OCI-LY3 (cell line): ENCODE data around the gene EIPR1.
"Not testable (repeated sequence)": the region's sequence is repeated elsewhere in the genome, so short reads cannot be mapped to it uniquely, and the experiment has no call there.

Source experiments
- H2AFZ ChIP-seq: fragments of 200-600, 300-600 bp; shearing (Covaris generic); 2 replicates; pipeline ENCODE4 v1.6.0; 2014; ENCODE audit warnings: antibody characterized with exemption, low read depth, low read length
- H3K27ac ChIP-seq: fragments of 200-600, 300-600 bp; sonication (generic); 2 replicates; pipeline ENCODE4 v1.5.1; 2014; ENCODE audit warnings: mild to moderate bottlenecking, low read length, moderate library complexity, mixed read lengths
- H3K27me3 ChIP-seq: fragments of 200-600, 300-600 bp; sonication (generic); 2 replicates; pipeline ENCODE4 v1.6.1; 2014; ENCODE audit warnings: low read depth, low read length, mixed read lengths
- H3K36me3 ChIP-seq: fragments of 200-600, 300-600 bp; sonication (generic); replicated peaks from 2 replicates; pipeline ENCODE3; 2014; ENCODE audit warnings: low read depth, low read length, mixed read lengths
- H3K4me1 ChIP-seq: fragments of 300-600, 200-600 bp; sonication (generic); 2 replicates; pipeline ENCODE4 v1.6.1; 2014; ENCODE audit warnings: low read length, mixed read lengths
- H3K4me2 ChIP-seq: fragments of 200-600, 300-600 bp; sonication (generic); 2 replicates; pipeline ENCODE4 v1.6.1; 2014; ENCODE audit warnings: low read length, mixed read lengths
- H3K4me3 ChIP-seq: fragments of 300-600, 200-600 bp; sonication (generic); 2 replicates; pipeline ENCODE4 v1.5.1; 2014; ENCODE audit warnings: antibody characterized with exemption, mild to moderate bottlenecking, low read length, moderate library complexity
- H3K79me2 ChIP-seq: fragments of 300-600, 200-600 bp; shearing (Covaris generic); 2 replicates; pipeline ENCODE4 v1.6.1; 2014; ENCODE audit warnings: mild to moderate bottlenecking, low read length, mixed read lengths
- H3K9ac ChIP-seq: fragments of 300-600, 200-600 bp; shearing (Covaris generic); 2 replicates; pipeline ENCODE4 v1.6.0; 2014; ENCODE audit warnings: mild to moderate bottlenecking, low read length, moderate library complexity
- H3K9me3 ChIP-seq: fragments of 200-600, 300-600 bp; shearing (Covaris generic); 2 replicates; pipeline ENCODE4 v1.6.1; 2014; ENCODE audit warnings: low read length, mixed read lengths; ENCODE audit not compliant: insufficient read depth
- H4K20me1 ChIP-seq: fragments of 200-600, 300-600 bp; sonication (generic); 2 replicates; pipeline ENCODE4 v1.6.1; 2016; ENCODE audit warnings: low read length, mixed read lengths; ENCODE audit not compliant: insufficient read depth
- EZH2phosphoT487 ChIP-seq: fragments of 200-600 bp; shearing (Covaris generic); IDR thresholded peaks from 2 replicates; pipeline ENCODE4 v1.6.1; 2018; ENCODE audit warnings: antibody characterized with exemption, mixed run types, low read depth
- TF ChIP-seq, protein P1 (sequence below): fragments of 200-600, 300-600 bp; sonication (generic); IDR thresholded peaks from 2 replicates; pipeline ENCODE4 v1.5.1; 2014; ENCODE audit warnings: antibody characterized with exemption, low read length, low read depth

Gene EIPR1

DNA sequence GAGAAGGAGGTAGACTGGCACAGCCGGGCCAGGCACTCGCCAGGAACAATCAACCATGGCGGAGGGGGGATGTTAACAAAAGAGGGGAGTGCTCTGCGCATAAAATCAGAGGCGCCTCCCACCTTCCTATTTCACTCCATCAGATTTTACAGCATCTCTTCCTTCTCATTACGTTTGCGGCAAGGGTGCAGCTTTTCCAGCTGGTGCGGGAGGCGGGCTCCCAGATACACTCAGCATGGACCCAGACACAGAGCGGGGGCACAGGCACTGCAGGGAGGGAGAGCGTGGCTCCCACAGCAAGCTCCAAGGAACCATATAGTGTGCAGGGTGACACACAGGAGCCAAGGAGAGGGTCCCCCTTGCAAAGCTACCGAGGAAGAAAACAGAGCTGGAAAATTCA lies 176.3 kb downstream of the EIPR1 start:
- Histone ChIP-seq H3K9ac (no peak overlapping the region), H4K20me1 (0 out of 2 replicates have a peak, but pooled peaks cover 3% of the 10 kb centered on the region)
- TF ChIP-seq, protein P1, sequence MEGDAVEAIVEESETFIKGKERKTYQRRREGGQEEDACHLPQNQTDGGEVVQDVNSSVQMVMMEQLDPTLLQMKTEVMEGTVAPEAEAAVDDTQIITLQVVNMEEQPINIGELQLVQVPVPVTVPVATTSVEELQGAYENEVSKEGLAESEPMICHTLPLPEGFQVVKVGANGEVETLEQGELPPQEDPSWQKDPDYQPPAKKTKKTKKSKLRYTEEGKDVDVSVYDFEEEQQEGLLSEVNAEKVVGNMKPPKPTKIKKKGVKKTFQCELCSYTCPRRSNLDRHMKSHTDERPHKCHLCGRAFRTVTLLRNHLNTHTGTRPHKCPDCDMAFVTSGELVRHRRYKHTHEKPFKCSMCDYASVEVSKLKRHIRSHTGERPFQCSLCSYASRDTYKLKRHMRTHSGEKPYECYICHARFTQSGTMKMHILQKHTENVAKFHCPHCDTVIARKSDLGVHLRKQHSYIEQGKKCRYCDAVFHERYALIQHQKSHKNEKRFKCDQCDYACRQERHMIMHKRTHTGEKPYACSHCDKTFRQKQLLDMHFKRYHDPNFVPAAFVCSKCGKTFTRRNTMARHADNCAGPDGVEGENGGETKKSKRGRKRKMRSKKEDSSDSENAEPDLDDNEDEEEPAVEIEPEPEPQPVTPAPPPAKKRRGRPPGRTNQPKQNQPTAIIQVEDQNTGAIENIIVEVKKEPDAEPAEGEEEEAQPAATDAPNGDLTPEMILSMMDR, result no peak
- TF ChIP-seq EZH2phosphoT487, result no peak

DNA sequence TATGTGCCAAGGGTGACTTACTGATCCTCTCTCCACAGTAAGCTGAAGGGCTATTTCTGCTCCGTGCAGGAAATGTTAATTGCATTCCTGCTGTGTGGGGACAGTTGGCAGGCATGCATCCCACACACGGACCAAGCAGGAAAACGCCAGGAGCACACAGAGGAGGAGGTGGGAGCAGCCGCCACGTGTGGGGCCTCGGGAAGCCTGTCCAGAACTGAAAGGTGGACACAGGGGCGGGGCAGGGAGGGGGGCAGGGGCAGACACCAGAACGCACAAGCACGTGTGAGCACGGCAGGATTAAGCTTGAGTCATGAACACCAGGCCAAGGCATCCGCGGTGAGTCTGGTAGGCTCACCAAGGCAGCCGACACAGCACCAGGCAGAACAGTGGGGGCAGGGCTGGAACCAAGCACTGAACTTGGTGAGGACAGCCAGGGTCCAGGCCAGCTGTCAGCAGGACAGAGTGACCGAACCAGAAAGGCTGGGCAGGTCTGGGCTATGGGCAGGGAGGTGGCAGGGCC lies 177.1 kb downstream of the EIPR1 start:
- H3K9me3 ChIP-seq, result no peaks in the 10 kb centered on the region
- no peaks in the 10 kb centered on the region for H3K79me2 ChIP-seq
- TF ChIP-seq, protein P1, result no peak
- TF ChIP-seq EZH2phosphoT487, result no peak

More for the DNA sequence above, 176.3 kb downstream of the EIPR1 start:
- Histone ChIP-seq H3K36me3 (peaks cover 3% of the 10 kb centered on the region), H3K4me2 (no peak overlapping the region), H3K79me2 (no peaks in the 10 kb centered on the region), H3K27me3 (no peaks in the 10 kb centered on the region), H3K4me3 (no peak overlapping the region), H2AFZ (no peak overlapping the region), H3K4me1 (no peaks in the 10 kb centered on the region), H3K27ac (no peak overlapping the region), H3K9me3 (no peaks in the 10 kb centered on the region)

DNA sequence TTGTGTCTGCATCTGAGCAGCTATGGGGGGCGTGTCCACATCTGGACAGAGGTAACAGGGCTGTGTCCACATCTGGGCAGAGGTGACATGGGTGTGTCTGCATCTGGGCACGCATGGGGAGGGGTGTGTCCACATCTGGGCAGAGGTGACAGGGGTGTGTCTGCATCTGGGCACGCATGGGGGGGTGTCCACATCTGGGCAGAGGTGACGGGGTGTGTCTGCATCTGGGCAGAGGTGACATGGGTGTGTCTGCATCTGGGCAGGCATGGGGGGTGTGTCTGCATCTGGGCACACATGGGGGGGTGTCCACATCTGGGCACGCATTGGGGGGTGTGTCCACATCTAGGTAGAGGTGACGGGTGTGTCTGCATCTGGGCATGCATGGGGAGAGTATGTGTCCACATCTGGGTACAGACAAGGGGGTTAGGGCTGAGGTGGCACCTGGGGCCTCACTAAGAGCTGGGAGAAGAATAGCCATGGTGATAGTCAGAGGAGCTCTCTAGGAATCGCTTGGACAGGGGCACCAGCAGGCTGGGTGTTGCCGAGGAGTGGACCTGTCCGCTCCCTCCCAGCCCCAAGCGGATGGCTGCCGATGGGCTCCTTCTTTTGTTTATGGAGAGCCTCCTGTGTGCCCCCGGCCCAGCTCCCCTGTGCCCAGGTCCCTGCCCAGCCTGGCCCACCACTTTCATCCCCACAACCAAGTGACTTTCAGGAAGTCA lies 177.8 kb downstream of the EIPR1 start:
- H3K36me3 ChIP-seq, result no peaks in the 10 kb centered on the region
- no peaks in the 10 kb centered on the region for H3K9me3 ChIP-seq
- 0 out of 2 replicates have a peak, but pooled peaks cover 3% of the 10 kb centered on the region for H4K20me1 ChIP-seq
- H2AFZ ChIP-seq, result no peak overlapping the region
- H3K9ac ChIP-seq, result no peak overlapping the region
- H3K4me2 ChIP-seq, result no peak overlapping the region
- no peak overlapping the region for H3K27ac ChIP-seq
- H3K27me3 ChIP-seq, result no peaks in the 10 kb centered on the region
- TF ChIP-seq, protein P1, result no peak
- no peak for TF ChIP-seq EZH2phosphoT487
- no peaks in the 10 kb centered on the region for H3K4me1 ChIP-seq
- no peaks in the 10 kb centered on the region for H3K79me2 ChIP-seq
- H3K4me3 ChIP-seq, result no peak overlapping the region

More for the DNA sequence above, 177.1 kb downstream of the EIPR1 start:
- Histone ChIP-seq H2AFZ (no peak overlapping the region), H3K36me3 (peaks cover 3% of the 10 kb centered on the region), H4K20me1 (0 out of 2 replicates have a peak, but pooled peaks cover 3% of the 10 kb centered on the region), H3K4me1 (no peaks in the 10 kb centered on the region), H3K27me3 (no peaks in the 10 kb centered on the region), H3K27ac (no peak overlapping the region), H3K4me2 (no peak overlapping the region), H3K4me3 (no peak overlapping the region), H3K9ac (no peak overlapping the region)

DNA sequence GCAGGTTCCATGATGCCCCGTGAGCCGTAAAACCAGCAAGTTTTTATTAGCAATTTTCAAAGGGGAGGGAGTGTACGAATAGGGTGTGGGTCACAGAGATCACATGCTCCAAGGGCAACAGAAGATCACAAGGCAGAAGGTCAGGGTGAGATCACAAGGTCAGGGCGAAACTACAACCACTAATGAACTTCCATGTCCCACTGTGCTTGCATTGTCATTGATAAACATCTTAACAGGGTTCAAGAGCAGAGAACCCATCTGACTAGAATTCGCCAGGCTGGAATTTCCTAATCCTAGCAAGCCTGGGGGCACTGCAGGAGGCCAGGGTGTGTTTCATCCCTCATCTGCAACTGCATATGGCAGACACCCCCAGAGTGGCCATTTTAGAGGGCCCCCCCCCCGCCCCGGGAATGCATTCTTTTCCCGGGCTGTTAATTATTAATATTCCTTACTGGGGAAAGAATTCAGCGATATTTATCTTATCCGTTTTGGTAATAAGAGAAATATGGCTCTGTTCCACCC lies 178.9 kb downstream of the EIPR1 start:
- H3K9me3 ChIP-seq, H3K79me2 ChIP-seq, H3K36me3 ChIP-seq, H3K4me3 ChIP-seq, H4K20me1 ChIP-seq, H3K27ac ChIP-seq, H3K4me2 ChIP-seq, H3K4me1 ChIP-seq, H3K27me3 ChIP-seq, H3K9ac ChIP-seq, H2AFZ ChIP-seq: not testable (repeated sequence)
